DND-41 (cell line): ENCODE results near the gene GPR152.

Source experiments
- CTCF ChIP-seq: IDR thresholded peaks from 2 replicates; pipeline ENCODE4 v1.5.1; 2012; ENCODE audit warnings: borderline replicate concordance, low read length, moderate library complexity, mild to moderate bottlenecking; ENCODE audit not compliant: poor library complexity, severe bottlenecking; ENCODE audit errors: extremely low read depth
- EZH2 ChIP-seq: IDR thresholded peaks from 3 replicates; pipeline ENCODE4 v1.6.1; 2012; ENCODE audit warnings: borderline replicate concordance, low read depth, mild to moderate bottlenecking, moderate library complexity, low read length, inconsistent platforms; ENCODE audit not compliant: severe bottlenecking

GRCh38 chr11:67490727-67491065, 38.2 kb upstream of the GPR152 start:
- TF ChIP-seq CTCF, result no peak
- no peak for TF ChIP-seq EZH2
